K562 (cell line): ENCODE results near the gene MED29. TPM values are rescaled to one million over a fixed set of nuclear protein-coding genes. Genes with fewer than 3 reads are reported as not detected.

Experiments
- AFF1 ChIP-seq, 2 experiments: fragments of 450-650 bp; IDR thresholded peaks; 2 replicates each; pipeline ENCODE4 v1.6.1; 2018; ENCODE audit warnings: mild to moderate bottlenecking in 2 of 2, low read depth in 1 of 2; ENCODE audit not compliant: partially characterized antibody in 2 of 2
- CBX3 ChIP-seq, 2 experiments: IDR thresholded peaks; 1 replicate in 1 of 2; 2 replicates in 1 of 2; pipeline ENCODE4 v1.6.1; 2012; ENCODE audit warnings: inconsistent platforms in 2 of 2, low read length in 2 of 2, borderline replicate concordance in 1 of 2, control low read depth in 1 of 2
- GTF2E2 ChIP-seq: fragments of 200-800 bp; sonication (Bioruptor generic); IDR thresholded peaks from 2 replicates; pipeline ENCODE4 v1.6.1; 2016; ENCODE audit warnings: missing genetic modification characterization, missing compliant biosample characterization
- HIVEP1 ChIP-seq: fragments of 250-450 bp; sonication (Bioruptor Pico); IDR thresholded peaks from 2 replicates; pipeline ENCODE4 v1.4.0; 2020; ENCODE audit warnings: mild to moderate bottlenecking
- NFIC ChIP-seq: fragments of 450-650 bp; IDR thresholded peaks from 2 replicates; pipeline ENCODE4 v1.6.1; 2017; ENCODE audit warnings: mild to moderate bottlenecking, inconsistent platforms
- NR2C2 ChIP-seq, 2 experiments: fragments of 200-800 bp in 1 of 2; sonication (Bioruptor generic) in 1 of 2; sonication (generic) in 1 of 2; formaldehyde crosslinking in 1 of 2; IDR thresholded peaks; 2 replicates each; pipeline versions ENCODE4 v1.6.1 to v1.8.0; 2016 to 2022; ENCODE audit warnings: mild to moderate bottlenecking in 1 of 2, missing compliant biosample characterization in 1 of 2, missing genetic modification characterization in 1 of 2, missing genetic modification reagents in 1 of 2
- RNF219 ChIP-seq: fragments of 250-450 bp; sonication (Bioruptor Pico); IDR thresholded peaks from 2 replicates; pipeline ENCODE4 v1.5.0; 2022; ENCODE audit warnings: mild to moderate bottlenecking
- SNRNP70 ChIP-seq: fragments of 200-400 bp; formaldehyde crosslinking; optimal IDR thresholded peaks from 2 replicates; pipeline ENCODE3; 2017; ENCODE audit warnings: low read depth, low read length
- SUPT5H ChIP-seq: fragments of 450-650 bp; IDR thresholded peaks from 2 replicates; pipeline ENCODE4 v1.6.1; 2016
- YY1 ChIP-seq, 3 experiments: IDR thresholded peaks; 2 replicates each; pipeline ENCODE4 v1.6.1; 2011; ENCODE audit warnings: low read length in 2 of 3, mild to moderate bottlenecking in 2 of 3, moderate library complexity in 2 of 3, borderline replicate concordance in 1 of 3, control low read depth in 1 of 3, low read depth in 1 of 3; ENCODE audit not compliant: insufficient read depth in 3 of 3, insufficient replicate concordance in 2 of 3, control insufficient read depth in 1 of 3, insufficient read length in 1 of 3; ENCODE audit errors: extremely low read depth in 1 of 3
- ZNF253 ChIP-seq: fragments of 250-450 bp; sonication (Bioruptor Pico); conservative IDR thresholded peaks from 2 replicates; pipeline ENCODE4 v1.6.1; 2021; ENCODE audit warnings: mild to moderate bottlenecking
- ZNF280B ChIP-seq: fragments of 250-450 bp; sonication (Bioruptor Pico); IDR thresholded peaks from 2 replicates; pipeline ENCODE4 v1.5.1; 2021; ENCODE audit warnings: mild to moderate bottlenecking
- ZNF592 ChIP-seq: fragments of 450-650 bp; IDR thresholded peaks from 2 replicates; pipeline ENCODE4 v1.6.1; 2017; ENCODE audit warnings: antibody characterized with exemption, mild to moderate bottlenecking
- polyA plus RNA-seq, 8 experiments: library from polyadenylated mRNA; depleted of rRNA in 4 of 8; stranded (reverse) in 5 of 8; unstranded in 3 of 8; fragments of >200 nt; fragmentation: Nextera tagmentation in 2 of 8; fragmentation: Illumina TruSeq in 1 of 8; extraction: Ambion mirVana in 2 of 8; extraction: Trizol in 1 of 8; gene quantifications; 2 replicates each; pipeline versions ENCODE4 v1.2.1 to v1.2.3, GENCODE V29; 2011 to 2014; ENCODE audit warnings: inconsistent platforms in 1 of 8, missing spikeins in 1 of 8
- total RNA-seq, 7 experiments: library from RNA; depleted of rRNA in 6 of 7; stranded (reverse); fragments of >200 nt in 6 of 7; fragmentation: Illumina TruSeq in 2 of 7; extraction: Trizol in 2 of 7; gene quantifications; 2 replicates each; pipeline versions ENCODE4 v1.2.1 to v1.2.3, GENCODE V29; 2011 to 2021; ENCODE audit warnings: low replicate concordance in 1 of 7

Gene MED29
- total and polyA plus RNA-seq, 9 of the 15 experiments (the other 6 are each of a cell fraction or from before 2014, with no cell fraction given) = 1.8 to 22.6 (median 12.4) TPM

GRCh38 chr19:39406656-39407409 lies 15.7 kb downstream of the MED29 start, which contains the start of gene ZFP36 (continued):
- TF ChIP-seq SNRNP70 (no peak), CBX3 (IDR thresholded peaks at IDR 0.05; ENCODE audit: borderline replicate concordance in 1 of 2, low read length in 2 of 2) (peak in 1 of 2 experiments; percentile 52; a peak in 1 of 3 replicates), NR2C2 (CRISPR knock-in tag; IDR thresholded peaks at IDR 0.05) (0 out of 2 replicates have a peak, but pooled peaks have one; percentile 52), NR2C2 (tag; IDR thresholded peaks at IDR 0.05) (peak; percentile 53; the same call in 1 of the 2 replicates), ZNF592 (no peak), NFIC (0 out of 2 replicates have a peak, but pooled peaks have one; percentile 32), SUPT5H (peak; percentile 98), YY1 (IDR thresholded peaks at IDR 0.05; ENCODE audit: borderline replicate concordance in 1 of 3, control insufficient read depth in 1 of 3, extremely low read depth in 1 of 3, insufficient read depth in 3 of 3, insufficient read length in 1 of 3, insufficient replicate concordance in 2 of 3, low read depth in 1 of 3, low read length in 2 of 3) (peak in 2 of 3 experiments; percentile 62 to 68), GTF2E2 (no peak), AFF1 (IDR thresholded peaks at IDR 0.05; ENCODE audit: low read depth in 1 of 2, partially characterized antibody in 2 of 2) (peak in 1 of 2 experiments; percentile 28), ZNF280B (CRISPR knock-in tag) (no peak), RNF219 (CRISPR knock-in tag) (no peak), ZNF253 (CRISPR knock-in tag) (no peak), HIVEP1 (CRISPR knock-in tag) (no peak)
